GM12878 (cell line): Measurements from ENCODE around the gene MSL3.

Experiments
- CEBPB ChIP-seq, 2 experiments: fragments of 150-350 bp in 1 of 2; IDR thresholded peaks; 2 replicates each; pipeline ENCODE4 v1.6.1; 2012 to 2014; ENCODE audit warnings: low read depth in 2 of 2, low read length in 2 of 2, borderline replicate concordance in 1 of 2, inconsistent platforms in 1 of 2
- CHD1 ChIP-seq: IDR thresholded peaks from 2 replicates; pipeline ENCODE4 v1.6.1; 2012; ENCODE audit warnings: low read depth, low read length, improper control_type of control experiment
- CHD2 ChIP-seq: IDR thresholded peaks from 2 replicates; pipeline ENCODE4 v1.6.1; 2011; ENCODE audit warnings: low read depth, low read length, improper control_type of control experiment, borderline replicate concordance
- CTCF ChIP-seq, 3 experiments: IDR thresholded peaks in 2 of 3; conservative IDR thresholded peaks in 1 of 3; 2 replicates each; pipeline ENCODE4 v1.5.1; 2011; ENCODE audit warnings: low read depth in 3 of 3, low read length in 3 of 3, mild to moderate bottlenecking in 3 of 3, control low read depth in 2 of 3, moderate library complexity in 2 of 3, inconsistent platforms in 1 of 3, mixed read lengths in 1 of 3; ENCODE audit not compliant: control insufficient read depth in 2 of 3, insufficient read depth in 1 of 3; ENCODE audit errors: extremely low read depth in 1 of 3
- EP300 ChIP-seq, 2 experiments: fragments of 150-350 bp in 1 of 2; IDR thresholded peaks; 2 replicates each; pipeline ENCODE4 v1.6.1; 2011 to 2012; ENCODE audit warnings: low read depth in 2 of 2, low read length in 2 of 2, borderline replicate concordance in 1 of 2, improper control_type of control experiment in 1 of 2, inconsistent platforms in 1 of 2; ENCODE audit not compliant: control insufficient read depth in 1 of 2
- FOXK2 ChIP-seq: fragments of 450-650 bp; IDR thresholded peaks from 2 replicates; pipeline ENCODE4 v1.6.1; 2017; ENCODE audit warnings: mild to moderate bottlenecking, moderate library complexity
- FOXM1 ChIP-seq: IDR thresholded peaks from 2 replicates; pipeline ENCODE4 v1.6.1; 2012; ENCODE audit warnings: low read depth, mild to moderate bottlenecking, inconsistent platforms, low read length, moderate library complexity
- HDAC6 ChIP-seq: fragments of 200-600 bp; sonication (generic); IDR thresholded peaks from one replicate; pipeline ENCODE4 v1.8.0; 2017; ENCODE audit warnings: antibody characterized with exemption; ENCODE audit not compliant: unreplicated experiment
- MXI1 ChIP-seq: fragments of 150-350 bp; IDR thresholded peaks from 2 replicates; pipeline ENCODE4 v1.6.1; 2011; ENCODE audit warnings: low read depth, mild to moderate bottlenecking, inconsistent platforms, low read length, improper control_type of control experiment
- POLR2AphosphoS5 ChIP-seq: IDR thresholded peaks from 2 replicates; pipeline ENCODE4 v1.6.1; 2011; ENCODE audit warnings: mild to moderate bottlenecking, low read length, inconsistent platforms
- RCOR1 ChIP-seq: conservative IDR thresholded peaks from 2 replicates; pipeline ENCODE4 v1.6.1; 2012; ENCODE audit warnings: low read depth, low read length, improper control_type of control experiment
- TAF1 ChIP-seq: IDR thresholded peaks from 2 replicates; pipeline ENCODE4 v1.6.1; 2011; ENCODE audit warnings: mild to moderate bottlenecking, low read depth, low read length, borderline replicate concordance
- TF ChIP-seq, protein P1 (sequence below): IDR thresholded peaks from 2 replicates; pipeline ENCODE4 v1.6.1; 2011; ENCODE audit warnings: mild to moderate bottlenecking, low read depth, low read length, moderate library complexity; ENCODE audit not compliant: insufficient replicate concordance

DNA sequence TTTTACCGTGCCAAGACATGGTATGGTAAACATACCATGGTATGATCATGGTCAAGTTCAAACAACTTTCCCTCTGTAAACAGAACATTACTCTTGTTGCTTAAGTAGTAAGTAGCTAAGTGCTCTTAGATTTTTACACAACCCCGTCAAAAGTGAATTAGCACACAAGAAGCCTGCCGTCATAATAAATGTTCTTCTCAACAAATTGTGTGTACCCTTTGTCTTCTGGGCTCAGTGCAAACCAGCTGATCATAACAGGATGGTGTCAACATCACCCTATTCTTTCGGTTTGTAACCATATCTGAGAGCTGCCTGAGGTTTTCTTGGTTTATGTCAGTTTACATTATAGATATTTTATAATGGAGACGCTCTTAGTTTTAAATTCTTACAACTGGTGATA is 28.8 kb downstream of the MSL3 start:
- no peak for TF ChIP-seq CHD1
- no peak for TF ChIP-seq POLR2AphosphoS5
- TF ChIP-seq FOXM1, result no peak
- TF ChIP-seq CHD2, result no peak
- TF ChIP-seq CTCF (IDR thresholded peaks at IDR 0.05 in 2 of 3, conservative IDR thresholded peaks at IDR 0.05 in 1 of 3; ENCODE audit: control insufficient read depth in 2 of 3, extremely low read depth in 1 of 3, insufficient read depth in 1 of 3, low read depth in 3 of 3, low read length in 3 of 3), result no peak
- no peak for TF ChIP-seq RCOR1
- no peak for TF ChIP-seq EP300 (IDR thresholded peaks at IDR 0.05; ENCODE audit: borderline replicate concordance in 1 of 2, control insufficient read depth in 1 of 2, low read depth in 2 of 2, low read length in 2 of 2)
- no peak for TF ChIP-seq FOXK2
- TF ChIP-seq, protein P1, sequence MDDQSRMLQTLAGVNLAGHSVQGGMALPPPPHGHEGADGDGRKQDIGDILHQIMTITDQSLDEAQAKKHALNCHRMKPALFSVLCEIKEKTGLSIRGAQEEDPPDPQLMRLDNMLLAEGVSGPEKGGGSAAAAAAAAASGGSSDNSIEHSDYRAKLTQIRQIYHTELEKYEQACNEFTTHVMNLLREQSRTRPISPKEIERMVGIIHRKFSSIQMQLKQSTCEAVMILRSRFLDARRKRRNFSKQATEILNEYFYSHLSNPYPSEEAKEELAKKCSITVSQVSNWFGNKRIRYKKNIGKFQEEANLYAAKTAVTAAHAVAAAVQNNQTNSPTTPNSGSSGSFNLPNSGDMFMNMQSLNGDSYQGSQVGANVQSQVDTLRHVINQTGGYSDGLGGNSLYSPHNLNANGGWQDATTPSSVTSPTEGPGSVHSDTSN, result no peak
- TF ChIP-seq TAF1, result no peak
- TF ChIP-seq CEBPB (IDR thresholded peaks at IDR 0.05; ENCODE audit: borderline replicate concordance in 1 of 2, low read depth in 2 of 2, low read length in 2 of 2), result no peak
- no peak for TF ChIP-seq MXI1
- TF ChIP-seq HDAC6, result no peak
